GM12878 (cell line): ENCODE results near the gene RTEL1. TPM values are rescaled to one million over a fixed set of nuclear protein-coding genes. Genes with fewer than 3 reads are reported as not detected.
A peak's percentile ranks its signal among the peaks of the same experiment; 100 is the strongest.

ENCODE experiments used
- ATAC-seq: fragments of 200-7000 bp; cut with Tn5 transposase; 3 replicates; pipeline ENCODE4 v1.9.1; 2020; ENCODE audit warnings: mild to moderate bottlenecking, moderate library complexity
- BruUV-seq: library from RNA; stranded (reverse); fragments of 400-500 nt; replicated peaks from 2 replicates; lab custom pipeline; 2021; lab: Mats Ljungman, UMichigan
- CTCF ChIA-PET: fragments of 300-600 bp; sonication (Branson Sonifier 250); formaldehyde crosslinking; extraction: SDS; loops from one replicate; lab custom pipeline; 2021; ENCODE audit warnings: inconsistent platforms; lab: Yijun Ruan, JAX
- POLR2A ChIA-PET: fragments of 350-600 bp; formaldehyde crosslinking; extraction: SDS; loops from one replicate; lab custom pipeline; 2021; ENCODE audit warnings: inconsistent platforms; lab: Charles Lee
- RAD21 ChIA-PET: fragments of 300-600 bp; sonication (Branson Sonifier 250); formaldehyde crosslinking; loops from one replicate; lab custom pipeline; 2023; ENCODE audit warnings: antibody characterized with exemption; ENCODE audit not compliant: unreplicated experiment; lab: Charles Lee
- SMC1A ChIA-PET: fragments of 300-600 bp; sonication (Branson Sonifier 250); formaldehyde crosslinking; loops from one replicate; lab custom pipeline; 2023; ENCODE audit not compliant: unreplicated experiment, uncharacterized antibody; lab: Charles Lee
- DNase-seq: peaks from one replicate; pipeline ENCODE4 v3.0.0-alpha.2; 2011; ENCODE audit warnings: low read depth, low spot score
- FAIRE-seq: peaks from 3 replicates; lab custom pipeline; 2011; peaks lifted over from hg19 to GRCh38; lab: Jason Lieb, UNC
- H2AFZ ChIP-seq: 2 replicates; pipeline ENCODE4 v1.6.0; 2011; ENCODE audit warnings: low read depth, low read length, control low read depth; ENCODE audit not compliant: control insufficient read depth
- H3K27ac ChIP-seq: 2 replicates; pipeline ENCODE4 v1.5.1; 2011; ENCODE audit warnings: control low read depth; ENCODE audit not compliant: control insufficient read depth, insufficient read depth
- H3K27me3 ChIP-seq, 2 experiments: replicated peaks in 1 of 2; 2 replicates each; pipeline versions ENCODE4 v1.6.0 to v1.6.1; 2011; ENCODE audit warnings: low read length in 1 of 2; ENCODE audit not compliant: control insufficient read depth in 2 of 2, insufficient read depth in 2 of 2
- H3K36me3 ChIP-seq, 2 experiments: 2 replicates each; pipeline ENCODE4 v1.5.1; 2011; ENCODE audit warnings: low read length in 1 of 2; ENCODE audit not compliant: control insufficient read depth in 2 of 2, insufficient read depth in 2 of 2
- H3K4me1 ChIP-seq: 2 replicates; pipeline ENCODE4 v1.6.1; 2011; ENCODE audit warnings: mild to moderate bottlenecking, low read length, moderate library complexity, mixed read lengths; ENCODE audit not compliant: control insufficient read depth, insufficient read depth
- H3K4me2 ChIP-seq: 2 replicates; pipeline ENCODE4 v1.6.0; 2011; ENCODE audit warnings: control low read depth; ENCODE audit not compliant: control insufficient read depth, insufficient read depth
- H3K4me3 ChIP-seq: fragments of 200-600 bp; sonication (generic); 2 replicates; pipeline ENCODE4 v1.5.1; 2016
- H3K79me2 ChIP-seq: 2 replicates; pipeline ENCODE4 v1.6.0; 2011; ENCODE audit warnings: low read length; ENCODE audit not compliant: control insufficient read depth, insufficient read depth
- H3K9ac ChIP-seq: 2 replicates; pipeline ENCODE4 v1.8.0; 2011; ENCODE audit warnings: low read length, control low read depth, mixed read lengths; ENCODE audit not compliant: control insufficient read depth, insufficient read depth
- H3K9me3 ChIP-seq: replicated peaks from 3 replicates; pipeline ENCODE4 v1.5.1; 2011; ENCODE audit warnings: mild to moderate bottlenecking, low read length; ENCODE audit not compliant: control insufficient read depth, insufficient read depth
- H4K20me1 ChIP-seq: 2 replicates; pipeline ENCODE4 v1.6.0; 2011; ENCODE audit not compliant: control insufficient read depth, insufficient read depth
- ATF3 ChIP-seq: IDR thresholded peaks from 2 replicates; pipeline ENCODE4 v1.6.1; 2011; ENCODE audit warnings: low read depth, mild to moderate bottlenecking, low read length, moderate library complexity, borderline replicate concordance; ENCODE audit errors: extremely low read depth
- DPF2 ChIP-seq: fragments of 450-650 bp; IDR thresholded peaks from 2 replicates; pipeline ENCODE4 v1.6.1; 2017; ENCODE audit warnings: mild to moderate bottlenecking
- ETV6 ChIP-seq, 2 experiments: fragments of 450-650 bp in 1 of 2; IDR thresholded peaks in 1 of 2; conservative IDR thresholded peaks in 1 of 2; 2 replicates each; pipeline ENCODE4 v1.6.1; 2014; ENCODE audit warnings: antibody characterized with exemption in 1 of 2, borderline replicate concordance in 1 of 2, low read depth in 1 of 2, mild to moderate bottlenecking in 1 of 2, moderate library complexity in 1 of 2
- IRF3 ChIP-seq: fragments of 450-650 bp; IDR thresholded peaks from 2 replicates; pipeline ENCODE4 v1.6.1; 2014; ENCODE audit warnings: mild to moderate bottlenecking
- MLLT1 ChIP-seq: fragments of 450-650 bp; IDR thresholded peaks from 2 replicates; pipeline ENCODE4 v1.6.1; 2016; ENCODE audit warnings: mild to moderate bottlenecking
- POLR2AphosphoS2 ChIP-seq: IDR thresholded peaks from 2 replicates; pipeline ENCODE4 v1.6.1; 2011; ENCODE audit warnings: low read depth, mild to moderate bottlenecking, low read length, improper control_type of control experiment, moderate library complexity
- RELA ChIP-seq: fragments of 450-650 bp; IDR thresholded peaks from 2 replicates; pipeline ENCODE4 v1.8.0; 2014; ENCODE audit warnings: borderline replicate concordance; ENCODE audit not compliant: partially characterized antibody
- ZBTB33 ChIP-seq: fragments of 450-650 bp; IDR thresholded peaks from 2 replicates; pipeline ENCODE4 v1.6.1; 2017; ENCODE audit warnings: mild to moderate bottlenecking
- ZNF217 ChIP-seq: fragments of 450-650 bp; IDR thresholded peaks from 2 replicates; pipeline ENCODE4 v1.6.1; 2017; ENCODE audit warnings: antibody characterized with exemption, mild to moderate bottlenecking
- whole genome bisulfite sequencing: methylation state at CpG from one replicate; pipeline ENCODE4 v1.1.6; 2016; ENCODE audit warnings: low lambda C conversion rate; ENCODE audit not compliant: insufficient replicate concordance, insufficient coverage; ENCODE audit errors: missing lambda C conversion rate; 5-methylcytosine and 5-hydroxymethylcytosine counted together
- in situ Hi-C: fragments of 300-500 bp; cut with MboI; formaldehyde crosslinking; loops from 9 replicates; pipeline ENCODE4 v1.14.3; 2018; ENCODE audit warnings: mixed read lengths
- intact Hi-C: fragments of 100-400 bp; cut with micrococcal nuclease; formaldehyde crosslinking; loops from one replicate; pipeline ENCODE4 v1.14.2; 2022; ENCODE audit not compliant: unreplicated experiment
- polyA plus RNA-seq, 11 experiments: library from polyadenylated mRNA; depleted of rRNA in 4 of 11; unstranded in 6 of 11; stranded (reverse) in 5 of 11; fragments of >200 nt; fragmentation: Nextera tagmentation in 4 of 11; fragmentation: Illumina TruSeq in 1 of 11; extraction: Ambion mirVana in 4 of 11; extraction: Trizol in 1 of 11; gene quantifications; 1 replicate in 1 of 11; 2 replicates in 10 of 11; pipeline versions ENCODE4 v1.2.1 to v1.2.3, GENCODE V29; 2011 to 2016; ENCODE audit warnings: inconsistent platforms in 2 of 11, missing spikeins in 2 of 11, low read depth in 1 of 11
- total RNA-seq, 4 experiments: library from RNA; depleted of rRNA in 3 of 4; stranded (reverse); fragments of >200 nt in 3 of 4; fragmentation: Illumina TruSeq in 1 of 4; extraction: Trizol in 1 of 4; gene quantifications; 2 replicates each; pipeline versions ENCODE4 v1.2.1 to v1.2.3, GENCODE V29; 2013 to 2021

Gene RTEL1
- total and polyA plus RNA-seq, 10 of the 15 experiments (the other 5 are each of a cell fraction or from before 2014, with no cell fraction given) = 0.40 to 37.2 (median 15.6) TPM; not detected in 1

GRCh38 chr20:63712191-63712590 is 54.1 kb downstream of the RTEL1 start:
- intact Hi-C loops (no loop called here), in situ Hi-C loops (no loop called here)
- H3K27me3 ChIP-seq = no peaks in the 10 kb centered on the region
- FAIRE-seq (no peak), ATAC-seq (no peak), DNase-seq (no peak)
- H3K79me2 ChIP-seq = peaks cover 48% of the 10 kb centered on the region
- no peak overlapping the region for H3K4me2 ChIP-seq
- H3K36me3 ChIP-seq = peaks cover 0 to 31% of the 10 kb centered on the region in 2 experiments
- peaks cover 8% of the 10 kb centered on the region; the same call in 1 of the 2 replicates for H3K4me1 ChIP-seq
- H3K9ac ChIP-seq = no peak overlapping the region
- ChIA-PET SMC1A (no interaction called here), CTCF (interaction anchor here (1.2 kb wide), 1 partner anchor 261 kb away, joined by 3 read pairs; no protein-coding TSS in a partner anchor), POLR2A (no interaction called here), RAD21 (interaction anchor here (1.3 kb wide), 1 partner anchor 72 kb away, joined by 3 read pairs; no protein-coding TSS in a partner anchor)
- no TSS peak for BruUV-seq
- H4K20me1 ChIP-seq = no peaks in the 10 kb centered on the region
- peaks cover 27% of the 10 kb centered on the region; the same call in 2 of the 3 replicates for H3K9me3 ChIP-seq
- H2AFZ ChIP-seq = no peak overlapping the region
- TF ChIP-seq ZNF217 (0 out of 2 replicates have a peak, but pooled peaks have one; percentile 43), RELA (no peak), IRF3 (no peak), POLR2AphosphoS2 (no peak)
- no peak overlapping the region for H3K27ac ChIP-seq
- H3K4me3 ChIP-seq = no peak overlapping the region
- 100% methylated on average over 1 of the region's 1 CpG for WGBS

GRCh38 chr20:63714858-63715257 is 56.7 kb downstream of the RTEL1 start:
- intact Hi-C loops (no loop called here), in situ Hi-C loops (no loop called here)
- Histone ChIP-seq H3K27me3 (no peaks in the 10 kb centered on the region), H3K27ac (no peak overlapping the region), H3K9ac (no peak overlapping the region), H3K4me3 (no peak overlapping the region), H4K20me1 (no peaks in the 10 kb centered on the region), H3K4me1 (peaks cover 4% of the 10 kb centered on the region; the same call in 1 of the 2 replicates), H2AFZ (no peak overlapping the region), H3K79me2 (peaks cover 37% of the 10 kb centered on the region), H3K36me3 (peaks cover 4 to 43% of the 10 kb centered on the region in 2 experiments), H3K9me3 (peaks cover 41% of the 10 kb centered on the region), H3K4me2 (no peak overlapping the region)
- CTCF ChIA-PET = no interaction called here
- DNase-seq (no peak), ATAC-seq (no peak), FAIRE-seq (no peak)
- TF ChIP-seq ETV6 (conservative IDR thresholded peaks at IDR 0.05 in 1 of 2, IDR thresholded peaks at IDR 0.05 in 1 of 2; ENCODE audit: borderline replicate concordance in 1 of 2, low read depth in 1 of 2) (no peak), DPF2 (no peak), ATF3 (no peak), ZBTB33 (0 out of 2 replicates have a peak, but pooled peaks have one; percentile 41), MLLT1 (peak; percentile 71)
- RAD21 ChIA-PET = no interaction called here
- SMC1A ChIA-PET = interaction anchor here (0.6 to 1.5 kb wide), 2 partner anchors 22 to 133 kb away, joined by 3 to 4 read pairs; partner anchors contain the start of gene LIME1
- no TSS peak for BruUV-seq
- POLR2A ChIA-PET = interaction anchor here (0.7 kb wide), 1 partner anchor 8 kb away, joined by 3 read pairs; no protein-coding TSS in a partner anchor
- 100% methylated on average over 5 of the region's 5 CpGs for WGBS
